ENCODE data around the gene USP36. TPM values are rescaled to one million over a fixed set of nuclear protein-coding genes. Genes with fewer than 3 reads are reported as not detected.
A peak's percentile ranks its signal among the peaks of the same experiment; 100 is the strongest.

The USP36 gene
- total and polyA plus RNA-seq, 4 donors = 5.9 to 68.1 (median 49.0) TPM

DNA sequence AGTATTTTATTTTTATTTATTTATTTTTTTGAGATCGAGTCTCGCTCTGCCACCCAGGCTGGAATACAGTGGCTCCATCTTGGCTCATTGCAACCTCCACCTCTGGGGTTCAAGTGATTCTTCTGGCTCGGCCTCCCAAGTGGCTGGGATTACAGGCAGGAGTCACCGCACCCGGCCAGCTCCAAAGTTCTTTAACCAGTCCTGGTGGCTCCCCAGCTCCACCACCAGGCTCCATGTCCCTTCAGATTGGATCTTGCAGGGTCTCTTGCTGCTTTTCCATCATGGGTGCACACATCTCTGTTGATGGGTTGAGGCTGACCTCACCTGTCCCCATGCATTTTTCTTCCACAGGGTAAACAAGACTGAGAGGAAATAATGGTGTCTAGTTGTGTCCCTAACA is 8.4 kb upstream of the USP36 start:
- DNase-seq = peak in 1 of 2 donors; percentile 66
- intact Hi-C loops (cut with DNase I) = no loop called here
- Histone ChIP-seq H3K9me3 (ENCODE audit: control insufficient read depth, low read length) (no peaks in the 10 kb centered on the region), H3K4me1 (ENCODE audit: control insufficient read depth in 1 of 2, insufficient read depth in 2 of 2, low read length in 2 of 2) (no peaks in the 10 kb centered on the region), H3K4me3 (ENCODE audit: low read length in 2 of 2) (no peak overlapping the region), H3K27me3 (ENCODE audit: control insufficient read depth in 1 of 2, insufficient read depth in 2 of 2, low read length in 1 of 2) (no peaks in the 10 kb centered on the region), H3K27ac (ENCODE audit: low read depth in 1 of 2, low read length in 2 of 2) (no peak overlapping the region), H3K36me3 (ENCODE audit: control insufficient read depth in 1 of 2, insufficient read depth in 2 of 2, low read length in 1 of 2) (peaks cover 0 to 2% of the 10 kb centered on the region in 2 donors)
- WGBS, 2 donors = 88% methylated on average over 5 of the region's 5 CpGs
- no peak for ATAC-seq (ENCODE audit: low FRiP score)

DNA sequence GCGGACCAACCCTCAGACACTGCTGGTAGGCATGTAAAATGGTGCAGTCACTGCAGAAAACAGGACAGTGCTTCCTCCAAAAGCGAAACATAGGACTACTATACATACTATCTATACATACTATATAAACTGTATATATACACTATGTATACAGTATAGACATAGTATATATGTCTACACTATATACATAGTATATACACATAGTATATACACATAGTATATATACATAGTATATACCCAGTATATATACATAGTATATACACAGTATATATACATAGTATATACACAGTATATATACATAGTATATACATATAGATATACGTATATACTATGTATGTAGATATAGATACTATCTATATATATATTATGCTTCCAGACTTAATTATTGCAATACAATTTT is 6.4 kb upstream of the USP36 start:
- Histone ChIP-seq H3K4me3 (ENCODE audit: low read length in 2 of 2) (no peak overlapping the region), H3K9me3 (ENCODE audit: control insufficient read depth, low read length) (no peaks in the 10 kb centered on the region), H3K36me3 (ENCODE audit: control insufficient read depth in 1 of 2, insufficient read depth in 2 of 2, low read length in 1 of 2) (no peaks in the 10 kb centered on the region), H3K27ac (ENCODE audit: low read depth in 1 of 2, low read length in 2 of 2) (no peak overlapping the region), H3K27me3 (ENCODE audit: control insufficient read depth in 1 of 2, insufficient read depth in 2 of 2, low read length in 1 of 2) (no peaks in the 10 kb centered on the region), H3K4me1 (ENCODE audit: control insufficient read depth in 1 of 2, insufficient read depth in 2 of 2, low read length in 2 of 2) (no peaks in the 10 kb centered on the region)
- no peak for ATAC-seq (ENCODE audit: low FRiP score)
- 93 to 96% methylated on average over 3 of the region's 3 CpGs for WGBS, 2 donors
- DNase-seq = no peak
- intact Hi-C loops (cut with DNase I) = no loop called here

DNA sequence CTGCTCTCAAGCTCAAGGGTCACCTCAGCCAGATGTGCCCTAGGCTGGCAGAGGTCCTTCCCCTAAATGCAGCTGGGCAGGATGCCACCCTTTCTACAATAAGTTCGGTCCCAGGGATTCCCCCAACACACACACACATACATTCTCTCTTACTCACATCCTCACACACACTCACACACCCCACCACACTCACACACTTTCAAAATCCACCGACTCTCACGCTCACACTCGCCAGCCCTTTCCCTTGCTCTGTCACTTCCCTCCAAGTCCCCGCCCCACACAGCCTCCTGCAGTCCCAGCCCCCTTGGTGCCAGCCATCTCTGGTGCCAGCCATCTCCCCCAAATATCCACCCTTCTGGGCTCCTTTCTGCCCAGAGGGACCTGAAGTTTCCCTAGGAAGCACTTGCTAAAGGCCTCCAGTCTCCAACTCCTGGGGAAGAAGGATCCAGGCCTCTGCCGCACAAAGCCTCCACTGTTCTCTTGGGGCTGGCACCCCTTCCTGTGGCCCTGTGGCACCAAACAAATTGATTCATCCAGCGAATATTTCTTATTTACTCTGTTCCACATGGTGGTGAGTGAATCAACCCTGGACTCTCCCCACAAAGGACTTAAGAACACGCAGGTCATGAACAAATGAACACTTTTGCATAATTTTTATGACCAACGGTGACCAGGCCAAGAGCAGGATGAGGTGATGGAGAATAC is 3.8 kb upstream of the USP36 start:
- no peak overlapping the region for H3K4me3 ChIP-seq (ENCODE audit: low read length in 2 of 2)
- no peaks in the 10 kb centered on the region for H3K27me3 ChIP-seq (ENCODE audit: control insufficient read depth in 1 of 2, insufficient read depth in 2 of 2, low read length in 1 of 2)
- DNase-seq (peak in 1 of 2 donors; percentile 59), ATAC-seq (ENCODE audit: low FRiP score) (no peak)
- H3K36me3 ChIP-seq (ENCODE audit: control insufficient read depth in 1 of 2, insufficient read depth in 2 of 2, low read length in 1 of 2) = no peaks in the 10 kb centered on the region
- H3K9me3 ChIP-seq (ENCODE audit: control insufficient read depth, low read length) = no peaks in the 10 kb centered on the region
- intact Hi-C loops (cut with DNase I) = no loop called here
- WGBS, 2 donors = 72 to 75% methylated on average over 9 of the region's 9 CpGs
- no peak overlapping the region for H3K27ac ChIP-seq (ENCODE audit: low read depth in 1 of 2, low read length in 2 of 2)
- H3K4me1 ChIP-seq (ENCODE audit: control insufficient read depth in 1 of 2, insufficient read depth in 2 of 2, low read length in 2 of 2) = no peaks in the 10 kb centered on the region

DNA sequence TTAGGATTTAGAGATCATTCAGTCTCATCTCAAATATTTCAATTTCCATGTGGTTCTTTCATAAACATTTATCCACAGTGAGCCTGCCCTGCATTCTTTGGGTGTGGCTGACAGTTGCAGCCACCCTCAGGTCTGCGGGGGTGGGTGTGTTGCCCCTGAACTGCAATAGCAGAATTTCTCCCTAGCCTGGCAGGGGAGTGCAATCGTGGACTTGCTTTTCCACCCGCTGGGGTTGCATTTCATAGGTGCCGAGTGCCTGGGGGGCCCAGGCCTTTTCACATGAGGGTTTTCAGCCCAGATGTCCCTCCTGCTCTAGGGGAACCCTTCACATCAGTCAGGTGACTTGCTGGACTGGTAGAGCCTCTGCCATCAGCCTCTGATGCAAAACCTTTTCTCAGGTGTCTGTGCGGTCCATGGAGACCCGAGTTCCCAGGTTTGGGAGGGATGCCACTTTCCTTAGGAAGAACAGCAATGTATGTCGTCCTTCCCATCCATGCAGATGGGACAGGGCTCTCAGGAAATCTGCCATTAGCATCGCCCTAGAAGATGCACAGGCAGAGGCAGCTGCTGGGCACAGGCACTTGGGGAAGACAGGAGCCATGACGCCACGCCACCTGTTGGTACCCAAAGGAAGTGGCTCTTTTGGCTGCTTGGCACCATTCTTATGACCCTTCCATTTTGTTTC is 2.4 kb upstream of the USP36 start:
- Histone ChIP-seq H3K4me3 (ENCODE audit: low read length in 2 of 2) (no peak overlapping the region), H3K36me3 (ENCODE audit: control insufficient read depth in 1 of 2, insufficient read depth in 2 of 2, low read length in 1 of 2) (no peaks in the 10 kb centered on the region), H3K4me1 (ENCODE audit: control insufficient read depth in 1 of 2, insufficient read depth in 2 of 2, low read length in 2 of 2) (no peaks in the 10 kb centered on the region), H3K27ac (ENCODE audit: low read depth in 1 of 2, low read length in 2 of 2) (no peak overlapping the region), H3K9me3 (ENCODE audit: control insufficient read depth, low read length) (no peaks in the 10 kb centered on the region), H3K27me3 (ENCODE audit: control insufficient read depth in 1 of 2, insufficient read depth in 2 of 2, low read length in 1 of 2) (no peaks in the 10 kb centered on the region)
- DNase-seq (peak; percentile 60 to 75), ATAC-seq (ENCODE audit: low FRiP score) (no peak)
- WGBS, 2 donors = 64 to 75% methylated on average over 10 of the region's 10 CpGs
- intact Hi-C loops (cut with DNase I) = no loop called here

DNA sequence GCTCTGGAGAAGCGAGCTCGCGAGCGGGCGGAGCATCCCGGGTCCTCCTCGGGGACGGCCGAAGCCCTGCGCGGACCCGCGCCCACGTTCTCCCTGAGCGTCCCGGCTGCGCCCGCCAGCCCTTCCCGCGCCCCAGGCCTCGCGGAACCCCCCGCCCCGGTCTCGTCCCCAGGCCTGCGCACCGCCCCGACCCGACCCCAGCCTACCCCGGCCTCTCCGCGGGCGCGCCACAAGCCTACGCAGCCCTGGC is 159 bp downstream of the USP36 start:
- intact Hi-C loops (cut with DNase I) = no loop called here
- Histone ChIP-seq H3K27ac (ENCODE audit: low read depth in 1 of 2, low read length in 2 of 2) (peak overlapping the region; percentile 65 to 78), H3K4me1 (ENCODE audit: control insufficient read depth in 1 of 2, insufficient read depth in 2 of 2, low read length in 2 of 2) (no peaks in the 10 kb centered on the region), H3K27me3 (ENCODE audit: control insufficient read depth in 1 of 2, insufficient read depth in 2 of 2, low read length in 1 of 2) (no peaks in the 10 kb centered on the region), H3K36me3 (ENCODE audit: control insufficient read depth in 1 of 2, insufficient read depth in 2 of 2, low read length in 1 of 2) (peaks cover 0 to 2% of the 10 kb centered on the region in 2 donors), H3K9me3 (ENCODE audit: control insufficient read depth, low read length) (no peaks in the 10 kb centered on the region), H3K4me3 (ENCODE audit: low read length in 2 of 2) (peak overlapping the region; percentile 67 to 79)
- DNase-seq (no peak), ATAC-seq (ENCODE audit: low FRiP score) (no peak)
- WGBS, 2 donors = 0% methylated on average over 23 to 35 of the region's 35 CpGs

DNA sequence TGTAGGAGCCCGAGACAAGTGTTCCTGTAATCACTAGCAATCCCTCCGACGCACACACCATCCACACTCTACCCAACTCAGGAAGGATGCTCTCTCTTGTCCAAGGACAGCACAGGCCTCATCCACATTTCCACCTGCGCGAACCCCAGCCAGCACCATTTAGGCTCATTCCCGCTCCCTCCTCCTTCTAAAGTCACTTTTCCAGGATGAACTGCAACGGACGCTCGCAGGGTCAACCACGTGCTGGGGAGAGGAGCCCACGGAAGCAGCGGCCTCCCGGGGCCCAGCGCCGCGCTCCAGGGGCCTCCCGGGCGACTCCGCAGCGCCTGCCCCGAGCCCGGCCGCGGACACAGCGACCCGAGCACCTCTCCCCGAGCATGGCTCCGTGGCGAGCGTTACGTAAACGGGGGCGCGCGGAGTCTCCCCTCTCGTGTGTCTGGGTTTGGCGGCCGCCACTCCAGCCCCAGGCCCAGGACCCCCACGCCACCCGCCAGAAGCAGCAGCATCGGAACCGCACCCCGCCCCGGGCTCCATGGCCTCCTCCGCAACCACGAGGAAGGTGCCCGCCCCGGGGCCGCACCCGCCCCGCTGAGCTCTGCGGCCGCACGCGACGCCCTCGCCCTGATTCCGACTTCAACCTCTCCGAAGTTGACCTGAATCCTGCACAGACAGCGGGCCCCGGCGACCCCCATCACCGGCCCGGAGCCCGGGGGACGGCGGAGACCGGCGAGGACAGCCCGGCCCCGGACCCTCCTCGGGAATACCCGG is 668 bp downstream of the USP36 start:
- peak; percentile 70 to 88 for DNase-seq
- Histone ChIP-seq H3K4me1 (ENCODE audit: control insufficient read depth in 1 of 2, insufficient read depth in 2 of 2, low read length in 2 of 2) (no peaks in the 10 kb centered on the region), H3K9me3 (ENCODE audit: control insufficient read depth, low read length) (no peaks in the 10 kb centered on the region), H3K27me3 (ENCODE audit: control insufficient read depth in 1 of 2, insufficient read depth in 2 of 2, low read length in 1 of 2) (no peaks in the 10 kb centered on the region), H3K4me3 (ENCODE audit: low read length in 2 of 2) (peak overlapping the region; percentile 67 to 79), H3K36me3 (ENCODE audit: control insufficient read depth in 1 of 2, insufficient read depth in 2 of 2, low read length in 1 of 2) (peaks cover 0 to 6% of the 10 kb centered on the region in 2 donors), H3K27ac (ENCODE audit: low read depth in 1 of 2, low read length in 2 of 2) (peak overlapping the region; percentile 65 to 78)
- 1% methylated on average over 71 to 73 of the region's 73 CpGs for WGBS, 2 donors
- peak; percentile 41 for ATAC-seq (ENCODE audit: low FRiP score)
- intact Hi-C loops (cut with DNase I) = no loop called here

DNA sequence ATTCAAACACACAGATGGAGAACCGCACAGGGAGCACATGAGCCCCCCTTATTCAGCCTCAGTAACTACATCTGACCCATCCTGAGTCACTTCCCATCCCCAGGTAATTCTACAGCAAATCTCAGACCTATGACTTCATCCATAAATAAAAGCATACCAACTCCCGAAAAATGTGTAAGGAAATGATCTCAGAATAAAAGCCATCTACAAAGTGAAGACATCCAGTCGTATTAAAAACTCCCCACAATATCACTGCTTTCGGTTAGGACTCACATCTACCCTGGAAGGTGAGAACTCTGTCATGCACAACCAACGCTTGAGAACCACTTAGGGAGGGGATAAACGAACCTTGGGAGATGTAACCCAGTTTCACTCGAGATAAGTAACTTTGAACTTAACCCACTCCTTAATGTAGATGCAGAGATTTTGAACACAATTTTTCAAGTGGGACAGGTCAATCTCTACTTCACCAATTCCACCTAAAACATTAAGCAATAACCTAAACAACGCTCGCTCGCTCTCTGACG is 1.3 kb downstream of the USP36 start:
- Histone ChIP-seq H3K36me3 (ENCODE audit: control insufficient read depth in 1 of 2, insufficient read depth in 2 of 2, low read length in 1 of 2) (peaks cover 0 to 6% of the 10 kb centered on the region in 2 donors), H3K27ac (ENCODE audit: low read depth in 1 of 2, low read length in 2 of 2) (no peak overlapping the region), H3K27me3 (ENCODE audit: control insufficient read depth in 1 of 2, insufficient read depth in 2 of 2, low read length in 1 of 2) (no peaks in the 10 kb centered on the region), H3K4me3 (ENCODE audit: low read length in 2 of 2) (peak overlapping the region; percentile 67 to 79), H3K9me3 (ENCODE audit: control insufficient read depth, low read length) (no peaks in the 10 kb centered on the region), H3K4me1 (ENCODE audit: control insufficient read depth in 1 of 2, insufficient read depth in 2 of 2, low read length in 2 of 2) (no peaks in the 10 kb centered on the region)
- DNase-seq (no peak), ATAC-seq (ENCODE audit: low FRiP score) (no peak)
- 17 to 22% methylated on average over 11 of the region's 11 CpGs for WGBS, 2 donors
- intact Hi-C loops (cut with DNase I) = no loop called here

DNA sequence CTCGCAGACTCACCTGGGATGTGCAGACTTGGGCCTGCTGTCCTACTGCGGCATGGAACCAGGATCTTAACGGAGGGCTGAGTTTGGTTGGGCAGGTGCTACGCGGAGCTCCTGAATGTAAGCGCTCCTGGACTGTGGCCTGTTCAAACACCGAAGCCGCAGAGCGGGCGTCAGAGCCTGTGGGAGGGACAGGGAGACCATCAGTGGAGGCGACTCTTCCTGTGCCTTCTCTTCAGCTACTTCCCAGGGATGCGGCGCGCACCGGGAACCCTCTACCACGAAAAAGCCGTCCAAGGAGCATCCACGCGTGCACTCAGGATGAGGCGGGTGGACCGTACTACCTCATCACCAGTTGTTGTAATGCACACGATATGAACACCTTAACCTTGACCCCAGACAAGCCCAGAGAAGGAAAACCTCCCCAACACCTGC is 2.0 kb downstream of the USP36 start:
- H3K4me1 ChIP-seq (ENCODE audit: control insufficient read depth in 1 of 2, insufficient read depth in 2 of 2, low read length in 2 of 2) = no peaks in the 10 kb centered on the region
- intact Hi-C loops (cut with DNase I) = no loop called here
- H3K9me3 ChIP-seq (ENCODE audit: control insufficient read depth, low read length) = no peaks in the 10 kb centered on the region
- peaks cover 0 to 6% of the 10 kb centered on the region in 2 donors for H3K36me3 ChIP-seq (ENCODE audit: control insufficient read depth in 1 of 2, insufficient read depth in 2 of 2, low read length in 1 of 2)
- H3K27me3 ChIP-seq (ENCODE audit: control insufficient read depth in 1 of 2, insufficient read depth in 2 of 2, low read length in 1 of 2) = no peaks in the 10 kb centered on the region
- no peak for DNase-seq
- H3K27ac ChIP-seq (ENCODE audit: low read depth in 1 of 2, low read length in 2 of 2) = no peak overlapping the region
- 92 to 93% methylated on average over 22 of the region's 22 CpGs for WGBS, 2 donors
- no peak for ATAC-seq (ENCODE audit: low FRiP score)
- H3K4me3 ChIP-seq (ENCODE audit: low read length in 2 of 2) = no peak overlapping the region

Data from aorta (tissue), 5 donors.